ENCODE results near the gene B3GNT7. TPM values are rescaled to one million over a fixed set of nuclear protein-coding genes. Genes with fewer than 3 reads are reported as not detected.

Gene B3GNT7
- total RNA-seq, 1 experiment from 2014 or later, result 11.0 TPM

- no peaks in the 10 kb centered on the region for H3K79me2 ChIP-seq (ENCODE audit: low read length)
- POLR2A ChIA-PET (ENCODE audit: unreplicated experiment), result no interaction called here
- H3K27ac ChIP-seq (ENCODE audit: low read length), result no peak overlapping the region
- no peaks in the 10 kb centered on the region for H3K36me3 ChIP-seq (ENCODE audit: low read depth, low read length)
- intact Hi-C loops (cut with micrococcal nuclease), result no loop called here
- no peak overlapping the region for H3K4me3 ChIP-seq (ENCODE audit: low read length)
- CTCF ChIA-PET, result no interaction called here
- H2AFZ ChIP-seq (ENCODE audit: low read length), result no peak overlapping the region
- no peaks in the 10 kb centered on the region for H4K20me1 ChIP-seq (ENCODE audit: low read length)
- no peaks in the 10 kb centered on the region for H3K27me3 ChIP-seq (ENCODE audit: low read length)
- no peaks in the 10 kb centered on the region for H3K9me3 ChIP-seq (ENCODE audit: low read length)
- no peak for ATAC-seq
- H3F3A ChIP-seq (ENCODE audit: low read length, unreplicated experiment), result no peaks in the 10 kb centered on the region
- no peaks in the 10 kb centered on the region for H3K4me1 ChIP-seq (ENCODE audit: insufficient read depth, low read length)
- BruUV-seq (replicated peaks), result no TSS peak
- no peak overlapping the region for H3K4me2 ChIP-seq (ENCODE audit: low read length)
- DNase-seq, result no peak
- TF ChIP-seq EZH2 (IDR thresholded peaks at IDR 0.05; ENCODE audit: low read length, unreplicated experiment) (no peak), CTCF (conservative IDR thresholded peaks at IDR 0.05; ENCODE audit: low read depth, low read length) (no peak)
- H3K9ac ChIP-seq (ENCODE audit: low read length), result no peak overlapping the region
- no peaks in the 10 kb centered on the region for H3K9me2 ChIP-seq (replicated peaks; ENCODE audit: low read length)
These were observed 39.1 kb upstream of the B3GNT7 start for GRCh38 chr2:231356466-231356844.

- Histone ChIP-seq H3K4me2 (ENCODE audit: low read length) (no peak overlapping the region), H3K36me3 (ENCODE audit: low read depth, low read length) (no peaks in the 10 kb centered on the region), H4K20me1 (ENCODE audit: low read length) (no peaks in the 10 kb centered on the region), H3K27ac (ENCODE audit: low read length) (no peak overlapping the region), H3F3A (ENCODE audit: low read length, unreplicated experiment) (no peaks in the 10 kb centered on the region), H3K4me1 (ENCODE audit: insufficient read depth, low read length) (no peaks in the 10 kb centered on the region), H3K4me3 (ENCODE audit: low read length) (no peak overlapping the region), H3K9me2 (replicated peaks; ENCODE audit: low read length) (no peaks in the 10 kb centered on the region), H3K9ac (ENCODE audit: low read length) (no peak overlapping the region), H3K79me2 (ENCODE audit: low read length) (no peaks in the 10 kb centered on the region), H3K9me3 (ENCODE audit: low read length) (no peaks in the 10 kb centered on the region), H3K27me3 (ENCODE audit: low read length) (no peaks in the 10 kb centered on the region), H2AFZ (ENCODE audit: low read length) (no peak overlapping the region)
- BruUV-seq (replicated peaks), result no TSS peak
- ATAC-seq (no peak), DNase-seq (no peak)
- ChIA-PET POLR2A (ENCODE audit: unreplicated experiment) (no interaction called here), CTCF (no interaction called here)
- intact Hi-C loops (cut with micrococcal nuclease), result no loop called here
- TF ChIP-seq CTCF (conservative IDR thresholded peaks at IDR 0.05; ENCODE audit: low read depth, low read length), result no peak
- TF ChIP-seq EZH2 (IDR thresholded peaks at IDR 0.05; ENCODE audit: low read length, unreplicated experiment), result no peak
- TF ChIP-seq EZH2phosphoT487 (IDR thresholded peaks at IDR 0.05; ENCODE audit: borderline replicate concordance, low read length), result no peak
These were observed 38.5 kb upstream of the B3GNT7 start for GRCh38 chr2:231357048-231357447.

GRCh38 chr2:231357931-231358330 is 37.6 kb upstream of the B3GNT7 start:
- no peak for TF ChIP-seq EZH2phosphoT487 (IDR thresholded peaks at IDR 0.05; ENCODE audit: borderline replicate concordance, low read length)
- no peak for TF ChIP-seq CTCF (conservative IDR thresholded peaks at IDR 0.05; ENCODE audit: low read depth, low read length)
- TF ChIP-seq EZH2 (IDR thresholded peaks at IDR 0.05; ENCODE audit: low read length, unreplicated experiment), result no peak

More at GRCh38 chr2:231357931-231358330, 37.6 kb upstream of the B3GNT7 start:
- no peaks in the 10 kb centered on the region for H3K36me3 ChIP-seq (ENCODE audit: low read depth, low read length)
- no peak overlapping the region for H3K9ac ChIP-seq (ENCODE audit: low read length)
- intact Hi-C loops (cut with micrococcal nuclease), result no loop called here
- H3K27ac ChIP-seq (ENCODE audit: low read length), result no peak overlapping the region
- no peaks in the 10 kb centered on the region for H4K20me1 ChIP-seq (ENCODE audit: low read length)
- CTCF ChIA-PET, result no interaction called here
- H3K9me3 ChIP-seq (ENCODE audit: low read length), result no peaks in the 10 kb centered on the region
- H3K27me3 ChIP-seq (ENCODE audit: low read length), result no peaks in the 10 kb centered on the region
- H3K79me2 ChIP-seq (ENCODE audit: low read length), result no peaks in the 10 kb centered on the region
- H3F3A ChIP-seq (ENCODE audit: low read length, unreplicated experiment), result no peaks in the 10 kb centered on the region
- BruUV-seq (replicated peaks), result no TSS peak
- POLR2A ChIA-PET (ENCODE audit: unreplicated experiment), result no interaction called here
- H3K4me3 ChIP-seq (ENCODE audit: low read length), result no peak overlapping the region
- no peak overlapping the region for H2AFZ ChIP-seq (ENCODE audit: low read length)
- H3K9me2 ChIP-seq (replicated peaks; ENCODE audit: low read length), result no peaks in the 10 kb centered on the region
- no peak for DNase-seq
- H3K4me2 ChIP-seq (ENCODE audit: low read length), result no peak overlapping the region
- ATAC-seq, result no peak
- 0 out of 2 replicates have a peak, but pooled peaks cover 1% of the 10 kb centered on the region for H3K4me1 ChIP-seq (ENCODE audit: insufficient read depth, low read length)
